K562 (cell line): ENCODE data around the gene GFOD1. TPM values are rescaled to one million over a fixed set of nuclear protein-coding genes. Genes with fewer than 3 reads are reported as not detected.

Experiments used
- ATF4 ChIP-seq: fragments of 450-650 bp; formaldehyde crosslinking; IDR thresholded peaks from 2 replicates; pipeline ENCODE4 v1.4.0; 2022; ENCODE audit warnings: mild to moderate bottlenecking, moderate library complexity
- CHAMP1 ChIP-seq: fragments of 450-650 bp; IDR thresholded peaks from 2 replicates; pipeline ENCODE4 v1.6.1; 2016; ENCODE audit warnings: mild to moderate bottlenecking
- CTCF ChIP-seq, 3 experiments: IDR thresholded peaks in 2 of 3; conservative IDR thresholded peaks in 1 of 3; 2 replicates each; pipeline ENCODE4 v1.5.1; 2011 to 2012; ENCODE audit warnings: low read length in 3 of 3, mild to moderate bottlenecking in 3 of 3, control low read depth in 2 of 3, improper control_type of control experiment in 1 of 3, inconsistent platforms in 1 of 3, low read depth in 1 of 3, mixed read lengths in 1 of 3, moderate library complexity in 1 of 3; ENCODE audit not compliant: insufficient read depth in 2 of 3
- HMBOX1 ChIP-seq: sonication (generic); IDR thresholded peaks from 2 replicates; pipeline ENCODE4 v1.6.1; 2016
- MBD1 ChIP-seq: fragments of 250-450 bp; sonication (Bioruptor Pico); IDR thresholded peaks from 2 replicates; pipeline ENCODE4 v1.8.0; 2022; ENCODE audit warnings: inconsistent platforms
- NR1H2 ChIP-seq: sonication (generic); formaldehyde crosslinking; IDR thresholded peaks from 2 replicates; pipeline ENCODE4 v1.4.0; 2020; ENCODE audit warnings: mild to moderate bottlenecking, missing genetic modification reagents
- RFX7 ChIP-seq: fragments of 250-450 bp; sonication (Bioruptor Pico); IDR thresholded peaks from 2 replicates; pipeline ENCODE4 v1.5.1; 2021; ENCODE audit warnings: mild to moderate bottlenecking
- SETDB1 ChIP-seq: IDR thresholded peaks from one replicate; pipeline ENCODE4 v1.6.1; 2012; ENCODE audit warnings: low read length, control low read depth, inconsistent platforms
- TAF15 ChIP-seq: fragments of 200-400 bp; formaldehyde crosslinking; IDR thresholded peaks from 2 replicates; pipeline ENCODE4 v1.6.1; 2017; ENCODE audit warnings: mild to moderate bottlenecking, low read depth, low read length, moderate library complexity
- VEZF1 ChIP-seq: fragments of 200-800 bp; sonication (Bioruptor generic); IDR thresholded peaks from 2 replicates; pipeline ENCODE4 v1.6.1; 2017; ENCODE audit warnings: missing genetic modification characterization, missing compliant biosample characterization
- ZBTB43 ChIP-seq: sonication (generic); formaldehyde crosslinking; IDR thresholded peaks from 2 replicates; pipeline ENCODE4 v1.8.0; 2023; ENCODE audit warnings: mild to moderate bottlenecking, missing genetic modification reagents
- ZNF165 ChIP-seq: fragments of 250-450 bp; sonication (Bioruptor Pico); IDR thresholded peaks from 2 replicates; pipeline ENCODE4 v1.4.0; 2020; ENCODE audit warnings: borderline replicate concordance
- ZNF507 ChIP-seq: conservative IDR thresholded peaks from 2 replicates; pipeline ENCODE4 v1.6.1; 2017; ENCODE audit warnings: missing genetic modification characterization, missing compliant biosample characterization
- polyA plus RNA-seq, 8 experiments: library from polyadenylated mRNA; depleted of rRNA in 4 of 8; stranded (reverse) in 5 of 8; unstranded in 3 of 8; fragments of >200 nt; fragmentation: Nextera tagmentation in 2 of 8; fragmentation: Illumina TruSeq in 1 of 8; extraction: Ambion mirVana in 2 of 8; extraction: Trizol in 1 of 8; gene quantifications; 2 replicates each; pipeline versions ENCODE4 v1.2.1 to v1.2.3, GENCODE V29; 2011 to 2014; ENCODE audit warnings: inconsistent platforms in 1 of 8, missing spikeins in 1 of 8
- total RNA-seq, 7 experiments: library from RNA; depleted of rRNA in 6 of 7; stranded (reverse); fragments of >200 nt in 6 of 7; fragmentation: Illumina TruSeq in 2 of 7; extraction: Trizol in 2 of 7; gene quantifications; 2 replicates each; pipeline versions ENCODE4 v1.2.1 to v1.2.3, GENCODE V29; 2011 to 2021; ENCODE audit warnings: low replicate concordance in 1 of 7

Gene GFOD1
- total and polyA plus RNA-seq, 9 of the 15 experiments (the other 6 are each of a cell fraction or from before 2014, with no cell fraction given) = 3.8 to 12.0 (median 8.2) TPM

GRCh38 chr6:13360671-13361540, 126.5 kb downstream of the GFOD1 start (continued):
- TF ChIP-seq HMBOX1 (peak; percentile 51; the same call in 1 of the 2 replicates), ATF4 (CRISPR knock-in tag) (no peak), ZBTB43 (CRISPR knock-in tag) (no peak), CTCF (IDR thresholded peaks at IDR 0.05 in 2 of 3, conservative IDR thresholded peaks at IDR 0.05 in 1 of 3; ENCODE audit: insufficient read depth in 2 of 3, low read depth in 1 of 3, low read length in 3 of 3) (no peak), RFX7 (no peak), MBD1 (no peak), SETDB1 (no peak), ZNF507 (tag) (no peak), ZNF165 (CRISPR knock-in tag) (no peak), CHAMP1 (no peak), TAF15 (no peak), VEZF1 (CRISPR knock-in tag) (peak; percentile 43), NR1H2 (CRISPR knock-in tag) (no peak)
